HuH-7 (cell line): Measurements from ENCODE around the gene MTG2.

Source experiments
- DNase-seq: peaks from one replicate; pipeline ENCODE4 v3.0.0; 2011; ENCODE audit warnings: low spot score

The MTG2 gene

GRCh38 chr20:62248890-62249560 lies 66.2 kb downstream of the MTG2 start:
- no peak for DNase-seq

DNA sequence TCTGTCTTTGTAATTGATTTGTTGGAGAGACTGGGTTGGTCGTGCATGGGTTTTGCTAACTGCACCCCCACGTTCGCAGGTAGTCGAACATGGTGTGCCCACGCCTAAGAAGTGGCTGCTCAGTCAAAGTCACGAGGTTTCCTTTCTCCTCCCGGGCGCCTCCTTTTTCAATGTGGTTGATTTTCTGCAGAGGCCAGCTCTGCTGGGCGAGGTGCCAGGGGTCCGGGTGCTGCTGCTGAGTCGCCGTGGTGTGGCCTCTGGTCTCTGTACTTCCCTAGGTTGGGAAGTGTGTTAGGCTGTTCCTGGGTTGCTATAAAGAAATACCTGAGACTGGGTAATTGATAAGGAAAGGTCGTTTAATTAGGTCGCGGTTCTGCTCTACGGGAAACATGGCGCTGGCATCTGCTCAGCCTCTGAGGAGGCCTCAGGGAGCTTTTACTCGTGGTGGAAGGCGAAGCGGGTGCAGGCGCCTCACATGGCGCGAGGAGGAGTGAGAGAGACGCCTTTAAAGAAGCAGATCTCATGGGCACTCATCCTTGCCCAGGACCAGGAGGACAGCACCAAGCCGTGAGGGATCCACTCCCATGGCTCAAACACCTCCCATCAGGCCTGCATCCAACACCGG lies 69.6 kb downstream of the MTG2 start:
- DNase-seq = no peak
